A673 (cell line): ENCODE data around the gene LRRC37B.
"Not testable (repeated sequence)": the region's sequence is repeated elsewhere in the genome, so short reads cannot be mapped to it uniquely, and the experiment has no call there.

ENCODE experiments used
- EZH2 ChIP-seq: fragments of 200-600 bp; sonication (generic); IDR thresholded peaks from 2 replicates; pipeline ENCODE4 v1.6.1; 2017; ENCODE audit warnings: borderline replicate concordance, low read depth, mild to moderate bottlenecking, mixed read lengths, antibody characterized with exemption, low read length; ENCODE audit not compliant: poor library complexity, severe bottlenecking
- TF ChIP-seq, protein P1 (sequence below): fragments of 300-800, 200-600 bp; sonication (generic); conservative IDR thresholded peaks from 2 replicates; pipeline ENCODE4 v1.5.1; 2017; ENCODE audit warnings: low read depth, mild to moderate bottlenecking, antibody characterized with exemption, low read length, moderate library complexity, mixed read lengths

GRCh38 chr17:32047663-32048062 is 40.5 kb downstream of the LRRC37B start:
- TF ChIP-seq, protein P1, sequence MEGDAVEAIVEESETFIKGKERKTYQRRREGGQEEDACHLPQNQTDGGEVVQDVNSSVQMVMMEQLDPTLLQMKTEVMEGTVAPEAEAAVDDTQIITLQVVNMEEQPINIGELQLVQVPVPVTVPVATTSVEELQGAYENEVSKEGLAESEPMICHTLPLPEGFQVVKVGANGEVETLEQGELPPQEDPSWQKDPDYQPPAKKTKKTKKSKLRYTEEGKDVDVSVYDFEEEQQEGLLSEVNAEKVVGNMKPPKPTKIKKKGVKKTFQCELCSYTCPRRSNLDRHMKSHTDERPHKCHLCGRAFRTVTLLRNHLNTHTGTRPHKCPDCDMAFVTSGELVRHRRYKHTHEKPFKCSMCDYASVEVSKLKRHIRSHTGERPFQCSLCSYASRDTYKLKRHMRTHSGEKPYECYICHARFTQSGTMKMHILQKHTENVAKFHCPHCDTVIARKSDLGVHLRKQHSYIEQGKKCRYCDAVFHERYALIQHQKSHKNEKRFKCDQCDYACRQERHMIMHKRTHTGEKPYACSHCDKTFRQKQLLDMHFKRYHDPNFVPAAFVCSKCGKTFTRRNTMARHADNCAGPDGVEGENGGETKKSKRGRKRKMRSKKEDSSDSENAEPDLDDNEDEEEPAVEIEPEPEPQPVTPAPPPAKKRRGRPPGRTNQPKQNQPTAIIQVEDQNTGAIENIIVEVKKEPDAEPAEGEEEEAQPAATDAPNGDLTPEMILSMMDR, result not testable (repeated sequence)
- not testable (repeated sequence) for TF ChIP-seq EZH2
